Sigmoid colon (tissue), 3 donors: ENCODE measurements around the gene FLNB.

Experiments used
- CTCF ChIP-seq, 4 experiments: fragments of 450-650 bp in 3 of 4; fragments of 200-600 bp in 1 of 4; IDR thresholded peaks; one replicate each; pipeline ENCODE4 v1.5.1; 2016 to 2019; ENCODE audit warnings: antibody characterized with exemption in 4 of 4, mild to moderate bottlenecking in 3 of 4, moderate library complexity in 2 of 4
- POLR2A ChIP-seq, 2 donors: fragments of 450-650 bp; IDR thresholded peaks; one replicate each; pipeline ENCODE4 v1.6.1; 2016; ENCODE audit warnings: antibody characterized with exemption in 2 of 2, mild to moderate bottlenecking in 2 of 2, moderate library complexity in 2 of 2

GRCh38 chr3:58084788-58085543 is 76.7 kb downstream of the FLNB start:
- TF ChIP-seq CTCF (IDR thresholded peaks at IDR 0.05) (no peak), POLR2A (IDR thresholded peaks at IDR 0.05) (no peak)
